Mammary epithelial cell (primary cell): ENCODE measurements around the gene PF4V1.

Source experiments
- CTCF ChIP-seq, 2 donors: IDR thresholded peaks in 1 of 2; conservative IDR thresholded peaks in 1 of 2; 2 replicates each; pipeline ENCODE4 v1.5.1; 2011 to 2012; ENCODE audit warnings: inconsistent platforms in 2 of 2, low read length in 2 of 2, mild to moderate bottlenecking in 2 of 2, control low read depth in 1 of 2, low read depth in 1 of 2; ENCODE audit not compliant: insufficient read depth in 1 of 2; ENCODE audit errors: extremely low read depth in 1 of 2
- EZH2 ChIP-seq: IDR thresholded peaks from 2 replicates; pipeline ENCODE4 v1.6.1; 2012; ENCODE audit warnings: low read length, inconsistent platforms, borderline replicate concordance

- TF ChIP-seq CTCF (conservative IDR thresholded peaks at IDR 0.05 in 1 of 2, IDR thresholded peaks at IDR 0.05 in 1 of 2; ENCODE audit: extremely low read depth in 1 of 2, insufficient read depth in 1 of 2, low read depth in 1 of 2, low read length in 2 of 2) (no peak), EZH2 (no peak)
Measured at GRCh38 chr4:73844345-73844744, 8.8 kb upstream of the PF4V1 start.
